Progenitor cell of endocrine pancreas (in vitro differentiated cells): ENCODE measurements around the gene DYNC1LI1. TPM values are rescaled to one million over a fixed set of nuclear protein-coding genes. Genes with fewer than 3 reads are reported as not detected.

Experiments
- DNase-seq: peaks from one replicate; pipeline ENCODE4 v3.0.0; 2021; ENCODE audit warnings: low spot score; ENCODE audit not compliant: unreplicated experiment
- H3K27ac Mint-ChIP-seq: 2 replicates; pipeline ENCODE4 v1.8.0; 2021; ENCODE audit warnings: mild to moderate bottlenecking, moderate library complexity, mixed read lengths
- H3K27me3 Mint-ChIP-seq: 2 replicates; pipeline ENCODE4 v1.8.0; 2021; ENCODE audit warnings: mixed read lengths
- H3K36me3 Mint-ChIP-seq: 2 replicates; pipeline ENCODE4 v1.8.0; 2022; ENCODE audit warnings: mixed read lengths; ENCODE audit not compliant: insufficient read depth
- H3K4me1 Mint-ChIP-seq: 2 replicates; pipeline ENCODE4 v1.8.0; 2021; ENCODE audit warnings: low read depth, mixed read lengths
- H3K4me3 Mint-ChIP-seq: 2 replicates; pipeline ENCODE4 v1.8.0; 2021; ENCODE audit warnings: low read depth, mild to moderate bottlenecking, moderate library complexity, mixed read lengths
- H3K9me3 Mint-ChIP-seq: 2 replicates; pipeline ENCODE4 v1.8.0; 2021; ENCODE audit warnings: low read depth, mixed read lengths
- total RNA-seq: library from RNA; stranded (reverse); gene quantifications from 2 replicates; pipeline ENCODE4 v1.2.1, GENCODE V29; 2021
- TF ChIP-seq, protein P1 (sequence below): fragments of 200-600 bp; sonication (generic); IDR thresholded peaks from one replicate; pipeline ENCODE4 v1.5.0; 2021; ENCODE audit warnings: antibody characterized with exemption, mild to moderate bottlenecking; ENCODE audit not compliant: unreplicated experiment

Gene DYNC1LI1
- total RNA-seq, 1 donor from 2014 or later = 43.8 TPM

DNA sequence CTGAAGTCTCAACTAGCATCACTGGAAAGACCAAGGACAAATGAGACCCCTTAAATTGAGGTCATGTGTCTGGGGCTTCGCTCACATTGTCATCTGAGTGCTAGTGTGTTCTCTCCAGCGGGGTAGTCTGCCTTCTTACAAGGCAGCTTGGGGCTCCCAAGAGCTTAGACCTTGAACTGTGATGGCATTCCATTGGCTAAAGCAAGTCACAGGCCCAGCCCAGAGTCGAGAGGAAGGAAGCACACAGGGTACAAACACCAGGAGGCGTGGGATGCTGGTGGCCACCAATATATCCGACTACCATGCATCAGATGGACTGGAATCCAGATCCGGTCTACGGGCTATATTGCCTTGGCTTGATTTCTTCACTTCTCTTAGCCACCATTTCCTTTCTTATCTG lies 31.5 kb upstream of the DYNC1LI1 start:
- no peak overlapping the region for H3K27ac Mint-ChIP-seq
- H3K4me3 Mint-ChIP-seq = no peak overlapping the region
- H3K36me3 Mint-ChIP-seq = no peaks in the 10 kb centered on the region
- DNase-seq = no peak
- peaks cover 13% of the 10 kb centered on the region for H3K4me1 Mint-ChIP-seq
- no peaks in the 10 kb centered on the region for H3K27me3 Mint-ChIP-seq
- TF ChIP-seq, protein P1, sequence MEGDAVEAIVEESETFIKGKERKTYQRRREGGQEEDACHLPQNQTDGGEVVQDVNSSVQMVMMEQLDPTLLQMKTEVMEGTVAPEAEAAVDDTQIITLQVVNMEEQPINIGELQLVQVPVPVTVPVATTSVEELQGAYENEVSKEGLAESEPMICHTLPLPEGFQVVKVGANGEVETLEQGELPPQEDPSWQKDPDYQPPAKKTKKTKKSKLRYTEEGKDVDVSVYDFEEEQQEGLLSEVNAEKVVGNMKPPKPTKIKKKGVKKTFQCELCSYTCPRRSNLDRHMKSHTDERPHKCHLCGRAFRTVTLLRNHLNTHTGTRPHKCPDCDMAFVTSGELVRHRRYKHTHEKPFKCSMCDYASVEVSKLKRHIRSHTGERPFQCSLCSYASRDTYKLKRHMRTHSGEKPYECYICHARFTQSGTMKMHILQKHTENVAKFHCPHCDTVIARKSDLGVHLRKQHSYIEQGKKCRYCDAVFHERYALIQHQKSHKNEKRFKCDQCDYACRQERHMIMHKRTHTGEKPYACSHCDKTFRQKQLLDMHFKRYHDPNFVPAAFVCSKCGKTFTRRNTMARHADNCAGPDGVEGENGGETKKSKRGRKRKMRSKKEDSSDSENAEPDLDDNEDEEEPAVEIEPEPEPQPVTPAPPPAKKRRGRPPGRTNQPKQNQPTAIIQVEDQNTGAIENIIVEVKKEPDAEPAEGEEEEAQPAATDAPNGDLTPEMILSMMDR = no peak
- H3K9me3 Mint-ChIP-seq = no peaks in the 10 kb centered on the region

DNA sequence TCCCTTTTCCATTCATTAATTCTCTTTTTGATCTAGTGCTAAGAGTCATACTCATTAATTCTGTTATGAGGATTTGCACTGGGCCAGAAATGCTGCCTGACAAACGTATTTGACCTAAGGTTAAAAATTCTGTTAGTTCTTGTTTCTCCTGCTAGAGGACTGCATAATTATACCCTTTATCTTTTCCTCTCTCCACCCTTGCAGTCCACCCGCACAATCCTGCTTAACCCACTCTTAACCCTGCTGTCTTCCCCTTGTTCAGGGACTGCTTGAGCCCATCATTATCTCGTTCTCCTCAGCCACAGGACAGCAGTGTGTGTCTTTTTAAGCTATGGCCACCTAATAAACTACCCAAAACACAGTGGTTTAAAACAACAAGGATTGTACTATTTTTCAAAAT lies 31.1 kb upstream of the DYNC1LI1 start:
- Mint-ChIP-seq H3K4me1 (peaks cover 13% of the 10 kb centered on the region), H3K27me3 (no peaks in the 10 kb centered on the region), H3K36me3 (no peaks in the 10 kb centered on the region), H3K9me3 (no peaks in the 10 kb centered on the region), H3K4me3 (no peak overlapping the region), H3K27ac (no peak overlapping the region)
- TF ChIP-seq, protein P1 = no peak
- no peak for DNase-seq

DNA sequence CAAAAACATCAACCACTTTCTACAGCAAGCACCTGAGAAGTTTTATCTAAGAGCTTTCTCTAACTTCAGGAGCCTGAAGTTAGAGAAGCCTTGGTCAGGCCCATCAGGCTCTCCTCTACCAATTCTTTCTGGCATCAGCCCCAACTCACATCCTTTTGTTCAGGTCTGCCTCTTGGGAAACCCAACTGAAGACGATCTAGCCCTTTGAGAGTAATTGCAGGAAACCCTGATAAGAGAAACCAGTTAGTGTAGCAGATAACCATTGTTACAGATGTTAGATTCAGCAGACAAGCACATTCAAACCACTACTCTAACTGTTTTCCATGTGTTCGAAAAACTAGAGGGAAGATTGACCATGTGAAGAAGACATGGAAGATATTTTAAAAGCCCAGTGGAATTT lies 27.0 kb upstream of the DYNC1LI1 start:
- Mint-ChIP-seq H3K4me3 (no peak overlapping the region), H3K9me3 (no peaks in the 10 kb centered on the region), H3K4me1 (peaks cover 6% of the 10 kb centered on the region), H3K27ac (no peak overlapping the region), H3K36me3 (no peaks in the 10 kb centered on the region), H3K27me3 (peaks cover 22% of the 10 kb centered on the region)
- no peak for DNase-seq
- TF ChIP-seq, protein P1 = no peak

DNA sequence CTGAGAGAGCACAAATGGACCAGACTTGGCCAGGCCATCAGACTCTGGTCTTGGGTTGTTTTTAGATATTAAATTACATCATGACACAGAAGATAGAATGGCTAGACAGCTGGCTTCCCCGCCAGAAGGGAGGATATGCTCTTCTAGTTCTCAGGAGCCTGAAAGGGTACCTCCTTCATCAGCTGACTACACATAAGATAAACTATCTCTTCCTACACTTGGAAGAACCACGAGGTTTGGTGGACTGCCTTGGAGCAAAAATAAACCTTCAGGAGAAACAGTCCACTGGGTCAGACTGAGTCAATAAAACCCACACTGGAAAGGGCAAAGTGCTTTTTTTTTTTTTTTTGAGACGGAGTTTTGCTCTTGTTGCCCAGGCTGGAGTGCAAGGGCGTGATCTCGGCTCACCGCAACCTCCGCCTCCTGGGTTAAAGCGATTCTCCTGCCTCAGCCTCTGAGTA lies 26.3 kb upstream of the DYNC1LI1 start:
- H3K9me3 Mint-ChIP-seq = no peaks in the 10 kb centered on the region
- no peak overlapping the region for H3K27ac Mint-ChIP-seq
- H3K36me3 Mint-ChIP-seq = no peaks in the 10 kb centered on the region
- TF ChIP-seq, protein P1 = no peak
- no peak for DNase-seq
- H3K4me1 Mint-ChIP-seq = peaks cover 5% of the 10 kb centered on the region
- peaks cover 28% of the 10 kb centered on the region for H3K27me3 Mint-ChIP-seq
- H3K4me3 Mint-ChIP-seq = no peak overlapping the region

DNA sequence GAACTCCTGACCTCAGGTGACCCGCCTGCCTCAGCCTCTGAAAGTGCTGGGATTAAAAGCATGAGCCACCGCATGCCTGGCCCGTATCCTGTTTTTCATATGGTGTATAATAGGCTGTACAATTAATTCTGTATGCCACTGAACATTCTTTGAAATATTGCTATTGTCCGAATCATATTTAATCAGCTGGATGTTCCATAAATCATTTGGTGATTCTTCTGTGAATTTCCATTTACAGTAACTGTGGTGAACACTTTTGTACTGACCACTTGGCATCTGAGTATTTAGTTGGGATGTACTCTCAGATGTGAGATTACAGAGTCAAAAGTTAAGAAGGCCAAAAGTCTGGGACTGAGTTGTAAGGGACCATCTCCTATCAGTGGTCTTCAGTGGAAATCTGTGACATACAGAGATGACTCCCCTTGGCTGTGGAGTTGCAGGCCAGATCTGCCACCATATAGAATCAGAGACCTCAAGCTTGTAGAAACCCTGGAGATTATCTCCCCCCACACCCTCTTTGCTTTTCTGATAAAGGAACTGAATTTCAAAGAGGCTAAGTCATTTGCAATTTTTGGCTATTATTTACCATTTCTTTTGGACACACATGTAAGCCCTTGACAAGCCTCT lies 25.7 kb upstream of the DYNC1LI1 start:
- H3K4me1 Mint-ChIP-seq = no peaks in the 10 kb centered on the region
- TF ChIP-seq, protein P1 = no peak
- no peak for DNase-seq
- no peak overlapping the region for H3K4me3 Mint-ChIP-seq
- no peak overlapping the region for H3K27ac Mint-ChIP-seq
- H3K27me3 Mint-ChIP-seq = peaks cover 34% of the 10 kb centered on the region
- no peaks in the 10 kb centered on the region for H3K36me3 Mint-ChIP-seq
- H3K9me3 Mint-ChIP-seq = no peaks in the 10 kb centered on the region
